OCI-LY7 (cell line): Measurements from ENCODE around the gene MYBPC2.

Source experiments
- CTCF ChIP-seq: fragments of 200-600 bp; sonication (generic); conservative IDR thresholded peaks from 2 replicates; pipeline ENCODE4 v1.5.1; 2014; ENCODE audit warnings: mild to moderate bottlenecking, antibody characterized with exemption, low read length, moderate library complexity, mixed read lengths
- EZH2phosphoT487 ChIP-seq: fragments of 200-600 bp; sonication (generic); IDR thresholded peaks from 2 replicates; pipeline ENCODE4 v1.6.1; 2018; ENCODE audit warnings: low read depth, borderline replicate concordance, mild to moderate bottlenecking, mixed run types, antibody characterized with exemption, low read length, moderate library complexity, mixed read lengths

GRCh38 chr19:50419022-50419579 lies 13.6 kb upstream of the MYBPC2 start:
- TF ChIP-seq CTCF (no peak), EZH2phosphoT487 (no peak)
